Thyroid gland (tissue), 4 donors: ENCODE results near the gene UGDH.

Experiments used
- POLR2A ChIP-seq, 2 donors: fragments of 450-650 bp; IDR thresholded peaks; one replicate each; pipeline ENCODE4 v1.6.1; 2017; ENCODE audit warnings: antibody characterized with exemption in 2 of 2, mild to moderate bottlenecking in 2 of 2, moderate library complexity in 1 of 2
- TF ChIP-seq, protein P1 (sequence below), 6 experiments: fragments of 200-600 bp in 3 of 6; fragments of 450-650 bp in 3 of 6; sonication (generic) in 3 of 6; IDR thresholded peaks; one replicate each; pipeline ENCODE4 v1.5.1; 2016 to 2019; ENCODE audit warnings: antibody characterized with exemption in 6 of 6, mild to moderate bottlenecking in 2 of 6, inconsistent platforms in 1 of 6, moderate library complexity in 1 of 6

GRCh38 chr4:39455486-39455885, 71.8 kb downstream of the UGDH start:
- no peak for TF ChIP-seq POLR2A (IDR thresholded peaks at IDR 0.05)
- TF ChIP-seq, protein P1, sequence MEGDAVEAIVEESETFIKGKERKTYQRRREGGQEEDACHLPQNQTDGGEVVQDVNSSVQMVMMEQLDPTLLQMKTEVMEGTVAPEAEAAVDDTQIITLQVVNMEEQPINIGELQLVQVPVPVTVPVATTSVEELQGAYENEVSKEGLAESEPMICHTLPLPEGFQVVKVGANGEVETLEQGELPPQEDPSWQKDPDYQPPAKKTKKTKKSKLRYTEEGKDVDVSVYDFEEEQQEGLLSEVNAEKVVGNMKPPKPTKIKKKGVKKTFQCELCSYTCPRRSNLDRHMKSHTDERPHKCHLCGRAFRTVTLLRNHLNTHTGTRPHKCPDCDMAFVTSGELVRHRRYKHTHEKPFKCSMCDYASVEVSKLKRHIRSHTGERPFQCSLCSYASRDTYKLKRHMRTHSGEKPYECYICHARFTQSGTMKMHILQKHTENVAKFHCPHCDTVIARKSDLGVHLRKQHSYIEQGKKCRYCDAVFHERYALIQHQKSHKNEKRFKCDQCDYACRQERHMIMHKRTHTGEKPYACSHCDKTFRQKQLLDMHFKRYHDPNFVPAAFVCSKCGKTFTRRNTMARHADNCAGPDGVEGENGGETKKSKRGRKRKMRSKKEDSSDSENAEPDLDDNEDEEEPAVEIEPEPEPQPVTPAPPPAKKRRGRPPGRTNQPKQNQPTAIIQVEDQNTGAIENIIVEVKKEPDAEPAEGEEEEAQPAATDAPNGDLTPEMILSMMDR (IDR thresholded peaks at IDR 0.05), result no peak
